ENCODE results near the gene PCCA.
"Not testable (repeated sequence)": the region's sequence is repeated elsewhere in the genome, so short reads cannot be mapped to it uniquely, and the experiment has no call there.

PCCA gene

GRCh38 chr13:100282306-100282705 is 193.4 kb downstream of the PCCA start:
- H3K36me3 ChIP-seq (ENCODE audit: control insufficient read depth, insufficient read depth, low read length) = peaks cover 11% of the 10 kb centered on the region
- not testable (repeated sequence) for H3K4me1 ChIP-seq (ENCODE audit: control insufficient read depth, insufficient read depth, low read length); H3K4me3 ChIP-seq (ENCODE audit: low read depth, low read length); H3K27ac ChIP-seq (ENCODE audit: low read depth, low read length); H3K9me3 ChIP-seq (ENCODE audit: control insufficient read depth, insufficient read depth, low read depth, low read length); H3K9ac ChIP-seq (ENCODE audit: low read length); H3K27me3 ChIP-seq (ENCODE audit: control insufficient read depth, insufficient read depth, low read length)

GRCh38 chr13:100290165-100290801 is 201.4 kb downstream of the PCCA start:
- Histone ChIP-seq H3K4me1 (ENCODE audit: control insufficient read depth, insufficient read depth, low read length) (no peaks in the 10 kb centered on the region), H3K27ac (ENCODE audit: low read depth, low read length) (no peak overlapping the region), H3K9me3 (ENCODE audit: control insufficient read depth, insufficient read depth, low read depth, low read length) (no peaks in the 10 kb centered on the region), H3K4me3 (ENCODE audit: low read depth, low read length) (no peak overlapping the region), H3K27me3 (ENCODE audit: control insufficient read depth, insufficient read depth, low read length) (no peaks in the 10 kb centered on the region), H3K9ac (ENCODE audit: low read length) (no peak overlapping the region), H3K36me3 (ENCODE audit: control insufficient read depth, insufficient read depth, low read length) (no peaks in the 10 kb centered on the region)

- H3K9ac ChIP-seq (ENCODE audit: low read length) = no peak overlapping the region
- H3K27ac ChIP-seq (ENCODE audit: low read depth, low read length) = no peak overlapping the region
- no peaks in the 10 kb centered on the region for H3K9me3 ChIP-seq (ENCODE audit: control insufficient read depth, insufficient read depth, low read depth, low read length)
- H3K4me1 ChIP-seq (ENCODE audit: control insufficient read depth, insufficient read depth, low read length) = no peaks in the 10 kb centered on the region
- no peaks in the 10 kb centered on the region for H3K27me3 ChIP-seq (ENCODE audit: control insufficient read depth, insufficient read depth, low read length)
- H3K36me3 ChIP-seq (ENCODE audit: control insufficient read depth, insufficient read depth, low read length) = no peaks in the 10 kb centered on the region
- no peak overlapping the region for H3K4me3 ChIP-seq (ENCODE audit: low read depth, low read length)
Measured at GRCh38 chr13:100291624-100292023, 202.7 kb downstream of the PCCA start.

- Histone ChIP-seq H3K36me3 (ENCODE audit: control insufficient read depth, insufficient read depth, low read length) (no peaks in the 10 kb centered on the region), H3K4me1 (ENCODE audit: control insufficient read depth, insufficient read depth, low read length) (peaks cover 10% of the 10 kb centered on the region), H3K27me3 (ENCODE audit: control insufficient read depth, insufficient read depth, low read length) (no peaks in the 10 kb centered on the region), H3K4me3 (ENCODE audit: low read depth, low read length) (no peak overlapping the region), H3K9me3 (ENCODE audit: control insufficient read depth, insufficient read depth, low read depth, low read length) (no peaks in the 10 kb centered on the region), H3K27ac (ENCODE audit: low read depth, low read length) (no peak overlapping the region), H3K9ac (ENCODE audit: low read length) (no peak overlapping the region)
Measured at GRCh38 chr13:100297413-100297812, 208.5 kb downstream of the PCCA start.

- H3K4me1 ChIP-seq (ENCODE audit: control insufficient read depth, insufficient read depth, low read length) = peaks cover 10% of the 10 kb centered on the region
- H3K9ac ChIP-seq (ENCODE audit: low read length) = no peak overlapping the region
- H3K9me3 ChIP-seq (ENCODE audit: control insufficient read depth, insufficient read depth, low read depth, low read length) = no peaks in the 10 kb centered on the region
- H3K36me3 ChIP-seq (ENCODE audit: control insufficient read depth, insufficient read depth, low read length) = no peaks in the 10 kb centered on the region
- H3K27ac ChIP-seq (ENCODE audit: low read depth, low read length) = no peak overlapping the region
- H3K4me3 ChIP-seq (ENCODE audit: low read depth, low read length) = no peak overlapping the region
- no peaks in the 10 kb centered on the region for H3K27me3 ChIP-seq (ENCODE audit: control insufficient read depth, insufficient read depth, low read length)
Measured at GRCh38 chr13:100298116-100298681, 209.3 kb downstream of the PCCA start.

- H3K27ac ChIP-seq (ENCODE audit: low read depth, low read length) = no peak overlapping the region
- H3K36me3 ChIP-seq (ENCODE audit: control insufficient read depth, insufficient read depth, low read length) = no peaks in the 10 kb centered on the region
- H3K27me3 ChIP-seq (ENCODE audit: control insufficient read depth, insufficient read depth, low read length) = no peaks in the 10 kb centered on the region
- H3K9me3 ChIP-seq (ENCODE audit: control insufficient read depth, insufficient read depth, low read depth, low read length) = no peaks in the 10 kb centered on the region
- no peak overlapping the region for H3K4me3 ChIP-seq (ENCODE audit: low read depth, low read length)
- H3K9ac ChIP-seq (ENCODE audit: low read length) = no peak overlapping the region
- peaks cover 10% of the 10 kb centered on the region for H3K4me1 ChIP-seq (ENCODE audit: control insufficient read depth, insufficient read depth, low read length)
Measured at GRCh38 chr13:100298691-100299090, 209.8 kb downstream of the PCCA start.

DNA sequence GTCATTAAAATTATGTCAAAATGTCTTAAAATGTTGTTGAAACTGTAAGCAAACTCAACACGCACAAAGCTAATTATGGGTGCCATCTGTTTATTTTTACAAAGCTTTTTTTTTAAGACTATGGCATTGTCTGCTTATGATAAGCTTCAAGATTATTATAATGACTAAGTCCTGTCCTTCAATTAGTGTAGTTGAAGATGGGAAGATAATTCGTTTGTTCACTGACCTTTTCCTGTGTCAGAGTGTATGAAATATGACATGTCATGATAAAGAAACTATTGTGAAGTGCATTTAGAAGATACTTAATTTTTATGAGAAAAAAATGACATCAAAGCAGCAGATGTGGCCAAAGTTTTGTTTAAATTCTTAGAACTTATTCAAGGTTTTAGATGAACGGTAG is 211.3 kb downstream of the PCCA start:
- Histone ChIP-seq H3K36me3 (ENCODE audit: control insufficient read depth, insufficient read depth, low read length) (no peaks in the 10 kb centered on the region), H3K4me3 (ENCODE audit: low read depth, low read length) (no peak overlapping the region), H3K9me3 (ENCODE audit: control insufficient read depth, insufficient read depth, low read depth, low read length) (no peaks in the 10 kb centered on the region), H3K9ac (ENCODE audit: low read length) (no peak overlapping the region), H3K4me1 (ENCODE audit: control insufficient read depth, insufficient read depth, low read length) (peaks cover 10% of the 10 kb centered on the region), H3K27me3 (ENCODE audit: control insufficient read depth, insufficient read depth, low read length) (no peaks in the 10 kb centered on the region), H3K27ac (ENCODE audit: low read depth, low read length) (no peak overlapping the region)

- Histone ChIP-seq H3K27ac (ENCODE audit: low read depth, low read length) (no peak overlapping the region), H3K4me3 (ENCODE audit: low read depth, low read length) (no peak overlapping the region), H3K9me3 (ENCODE audit: control insufficient read depth, insufficient read depth, low read depth, low read length) (no peaks in the 10 kb centered on the region), H3K27me3 (ENCODE audit: control insufficient read depth, insufficient read depth, low read length) (no peaks in the 10 kb centered on the region), H3K4me1 (ENCODE audit: control insufficient read depth, insufficient read depth, low read length) (peaks cover 10% of the 10 kb centered on the region), H3K36me3 (ENCODE audit: control insufficient read depth, insufficient read depth, low read length) (no peaks in the 10 kb centered on the region), H3K9ac (ENCODE audit: low read length) (no peak overlapping the region)
Measured at GRCh38 chr13:100300708-100301107, 211.8 kb downstream of the PCCA start.

GRCh38 chr13:100301418-100301817 is 212.5 kb downstream of the PCCA start:
- H3K9me3 ChIP-seq (ENCODE audit: control insufficient read depth, insufficient read depth, low read depth, low read length) = no peaks in the 10 kb centered on the region
- H3K36me3 ChIP-seq (ENCODE audit: control insufficient read depth, insufficient read depth, low read length) = no peaks in the 10 kb centered on the region
- H3K27ac ChIP-seq (ENCODE audit: low read depth, low read length) = no peak overlapping the region
- no peak overlapping the region for H3K4me3 ChIP-seq (ENCODE audit: low read depth, low read length)
- H3K4me1 ChIP-seq (ENCODE audit: control insufficient read depth, insufficient read depth, low read length) = peaks cover 16% of the 10 kb centered on the region
- no peak overlapping the region for H3K9ac ChIP-seq (ENCODE audit: low read length)
- no peaks in the 10 kb centered on the region for H3K27me3 ChIP-seq (ENCODE audit: control insufficient read depth, insufficient read depth, low read length)

DNA sequence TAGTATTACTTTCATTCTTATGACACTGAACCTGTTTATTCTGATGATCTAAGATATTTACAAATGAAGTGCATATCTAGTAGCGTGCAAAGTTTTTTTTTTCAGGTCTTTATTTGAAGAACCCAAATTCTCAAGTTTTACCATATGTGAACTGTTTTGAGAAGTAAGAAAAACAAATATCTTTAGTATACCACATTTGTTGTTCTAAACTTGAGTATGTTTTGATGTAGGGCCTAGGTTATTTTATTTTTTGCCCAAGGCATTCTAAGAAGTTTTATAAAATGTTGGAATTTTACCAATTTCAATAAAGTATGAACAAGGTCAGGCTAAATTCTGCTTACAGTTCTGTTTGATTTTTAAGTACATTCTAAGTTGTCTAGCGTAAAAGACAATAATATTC is 213.5 kb downstream of the PCCA start:
- Histone ChIP-seq H3K36me3 (ENCODE audit: control insufficient read depth, insufficient read depth, low read length) (no peaks in the 10 kb centered on the region), H3K9ac (ENCODE audit: low read length) (no peak overlapping the region), H3K9me3 (ENCODE audit: control insufficient read depth, insufficient read depth, low read depth, low read length) (no peaks in the 10 kb centered on the region), H3K27me3 (ENCODE audit: control insufficient read depth, insufficient read depth, low read length) (no peaks in the 10 kb centered on the region), H3K27ac (ENCODE audit: low read depth, low read length) (no peak overlapping the region; the same call in 1 of the 2 replicates), H3K4me1 (ENCODE audit: control insufficient read depth, insufficient read depth, low read length) (peaks cover 19% of the 10 kb centered on the region), H3K4me3 (ENCODE audit: low read depth, low read length) (no peak overlapping the region)

- no peaks in the 10 kb centered on the region for H3K9me3 ChIP-seq (ENCODE audit: control insufficient read depth, insufficient read depth, low read depth, low read length)
- no peaks in the 10 kb centered on the region for H3K36me3 ChIP-seq (ENCODE audit: control insufficient read depth, insufficient read depth, low read length)
- no peak overlapping the region for H3K9ac ChIP-seq (ENCODE audit: low read length)
- H3K27me3 ChIP-seq (ENCODE audit: control insufficient read depth, insufficient read depth, low read length) = no peaks in the 10 kb centered on the region
- H3K4me3 ChIP-seq (ENCODE audit: low read depth, low read length) = no peak overlapping the region
- peaks cover 12% of the 10 kb centered on the region for H3K4me1 ChIP-seq (ENCODE audit: control insufficient read depth, insufficient read depth, low read length)
- no peak overlapping the region for H3K27ac ChIP-seq (ENCODE audit: low read depth, low read length)
Measured at GRCh38 chr13:100304229-100304628, 215.3 kb downstream of the PCCA start.
